Renal pelvis (tissue), 4 donors: ENCODE results near the gene SUN2. TPM values are rescaled to one million over a fixed set of nuclear protein-coding genes. Genes with fewer than 3 reads are reported as not detected.

Source experiments
- DNase-seq: peaks from one replicate; pipeline ENCODE4 v3.0.0-alpha.2; 2013
- polyA plus RNA-seq, 3 donors: library from polyadenylated mRNA; unstranded; fragments of 120-200 nt; gene quantifications; one replicate each; pipeline ENCODE4 v1.2.1, GENCODE V29; 2013; ENCODE audit not compliant: insufficient read length in 3 of 3

SUN2 gene
- polyA plus RNA-seq, 3 donors: 62.8 to 89.9 (median 65.6) TPM

DNA sequence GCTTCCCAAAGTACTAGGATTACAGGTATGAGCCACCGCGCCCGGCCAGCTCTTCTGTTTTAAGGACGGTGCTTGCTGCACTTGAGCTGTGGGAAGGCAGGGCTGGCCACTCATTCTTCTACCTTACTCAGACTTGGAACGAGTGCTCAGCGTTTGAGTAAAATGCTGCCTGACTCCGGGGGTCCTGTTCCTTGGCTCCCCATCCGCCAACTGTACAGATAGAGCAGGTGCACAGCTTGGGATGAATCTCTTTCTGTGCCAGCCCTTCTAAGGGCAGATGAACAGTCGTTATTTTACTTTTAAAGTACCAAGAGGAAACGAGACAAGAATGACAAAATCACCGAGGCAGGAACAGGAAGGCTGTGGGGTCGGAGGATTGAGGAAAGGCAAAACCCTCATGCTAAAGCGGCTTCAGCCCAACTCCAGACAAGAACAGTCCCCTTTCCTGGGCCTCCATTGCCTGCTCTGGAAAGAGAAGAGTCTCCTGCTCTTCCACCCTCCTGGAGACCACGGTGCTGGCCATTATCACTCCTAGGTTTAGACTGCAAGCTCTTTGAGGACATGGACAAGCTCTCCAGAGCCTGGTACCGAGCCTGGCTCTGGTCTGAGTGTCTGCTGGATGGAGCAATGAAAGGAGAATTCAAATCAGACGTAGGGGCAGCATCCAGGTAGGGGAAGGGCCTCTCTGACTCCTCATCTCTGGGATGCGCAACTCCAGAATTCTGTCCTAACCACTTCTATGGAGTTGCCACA lies 1.1 kb upstream of the SUN2 start:
- no peak for DNase-seq

DNA sequence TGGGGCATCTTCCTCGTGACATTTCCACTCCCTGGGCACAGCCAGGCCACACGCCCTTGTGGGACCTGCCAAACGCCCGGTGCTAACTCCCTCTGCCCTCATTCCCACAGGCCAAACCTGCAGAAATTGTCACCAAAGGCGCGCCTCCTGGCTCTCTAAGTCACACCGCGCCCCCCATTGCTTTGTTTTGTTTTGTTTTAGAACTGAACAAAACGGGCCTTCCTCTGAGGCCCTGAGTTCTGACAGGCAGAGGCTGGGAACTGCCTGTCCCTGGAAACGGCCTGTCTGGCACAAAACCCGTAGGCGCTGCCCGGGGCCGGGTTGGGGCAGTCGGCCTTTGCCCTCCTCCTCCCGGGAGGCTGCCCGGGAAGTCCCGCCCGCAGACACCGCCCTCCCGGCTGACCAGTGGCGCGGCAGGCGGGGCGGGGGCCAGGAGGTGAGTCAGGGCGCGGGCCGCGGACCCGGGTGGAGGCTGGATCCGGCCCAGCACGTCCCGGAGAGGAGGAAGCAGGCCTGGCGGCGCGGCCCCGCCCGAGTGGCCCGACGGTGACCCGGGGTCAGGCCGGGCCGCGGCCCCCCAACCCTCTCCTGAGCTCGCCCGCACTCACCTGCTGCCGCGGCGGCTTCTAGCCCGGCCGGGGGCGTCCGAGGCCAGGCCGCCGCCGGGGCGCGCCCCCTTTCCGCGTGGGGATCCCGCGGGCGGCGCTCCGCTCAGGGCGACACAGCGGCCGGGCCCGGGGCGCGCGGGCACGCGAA lies 465 bp downstream of the SUN2 start:
- DNase-seq: no peak

DNA sequence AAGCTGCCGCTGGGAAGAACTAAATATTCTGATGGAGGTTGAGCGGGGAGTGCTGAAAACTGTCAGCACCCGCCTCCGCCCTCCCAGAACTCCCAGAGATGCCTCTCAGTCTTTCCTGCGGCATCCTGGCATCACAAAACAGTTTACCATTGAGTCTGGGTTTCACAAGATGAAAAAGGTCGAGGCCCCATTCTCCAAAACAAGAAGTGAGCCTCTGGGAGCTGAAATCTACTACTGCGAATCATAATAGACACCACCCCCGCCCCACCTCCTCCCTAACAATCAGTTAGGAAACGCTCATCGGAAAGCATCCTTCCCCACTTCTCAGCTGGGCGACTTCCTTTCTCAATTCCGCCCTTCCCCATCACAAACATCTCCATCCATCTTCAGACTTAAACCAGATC lies 1.0 kb downstream of the SUN2 start:
- no peak for DNase-seq

DNA sequence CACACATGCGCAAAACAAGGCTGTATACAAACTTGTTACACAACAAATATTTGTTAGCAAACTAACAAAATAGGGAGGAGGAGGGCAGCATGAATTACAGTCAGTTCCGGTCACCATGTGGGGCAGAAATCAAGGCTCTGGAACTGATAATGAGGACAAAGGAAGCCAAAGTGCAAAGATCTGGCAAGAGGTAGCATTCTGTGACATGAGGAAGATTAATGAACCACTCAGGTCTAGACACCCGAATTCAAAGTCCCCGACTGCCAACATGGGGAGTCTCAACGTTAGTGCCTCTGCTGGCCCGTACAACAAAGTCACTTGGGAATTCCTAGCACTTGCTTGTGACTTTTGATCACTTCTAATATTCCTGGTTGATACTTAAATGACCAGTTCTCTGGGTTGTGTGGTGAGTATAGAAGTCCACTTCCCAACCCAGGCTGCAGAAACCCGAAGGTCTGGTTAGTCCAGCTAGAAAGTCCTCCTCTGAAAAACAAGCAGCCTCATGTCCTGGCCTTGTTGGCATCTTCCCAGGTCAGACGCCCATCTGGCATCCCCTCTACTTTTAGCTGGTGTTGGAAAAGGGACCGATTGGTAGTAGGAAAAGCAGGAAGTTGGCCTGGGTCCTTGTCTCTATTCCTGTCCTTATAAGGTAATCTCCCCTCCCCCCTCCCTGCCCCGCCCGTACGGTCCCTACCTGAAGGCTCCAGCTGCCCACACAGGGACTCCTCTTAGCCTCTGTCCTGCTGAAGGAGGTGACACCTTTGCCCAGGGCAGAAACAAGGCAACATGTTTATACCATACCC lies 1.6 kb downstream of the SUN2 start:
- DNase-seq: no peak

DNA sequence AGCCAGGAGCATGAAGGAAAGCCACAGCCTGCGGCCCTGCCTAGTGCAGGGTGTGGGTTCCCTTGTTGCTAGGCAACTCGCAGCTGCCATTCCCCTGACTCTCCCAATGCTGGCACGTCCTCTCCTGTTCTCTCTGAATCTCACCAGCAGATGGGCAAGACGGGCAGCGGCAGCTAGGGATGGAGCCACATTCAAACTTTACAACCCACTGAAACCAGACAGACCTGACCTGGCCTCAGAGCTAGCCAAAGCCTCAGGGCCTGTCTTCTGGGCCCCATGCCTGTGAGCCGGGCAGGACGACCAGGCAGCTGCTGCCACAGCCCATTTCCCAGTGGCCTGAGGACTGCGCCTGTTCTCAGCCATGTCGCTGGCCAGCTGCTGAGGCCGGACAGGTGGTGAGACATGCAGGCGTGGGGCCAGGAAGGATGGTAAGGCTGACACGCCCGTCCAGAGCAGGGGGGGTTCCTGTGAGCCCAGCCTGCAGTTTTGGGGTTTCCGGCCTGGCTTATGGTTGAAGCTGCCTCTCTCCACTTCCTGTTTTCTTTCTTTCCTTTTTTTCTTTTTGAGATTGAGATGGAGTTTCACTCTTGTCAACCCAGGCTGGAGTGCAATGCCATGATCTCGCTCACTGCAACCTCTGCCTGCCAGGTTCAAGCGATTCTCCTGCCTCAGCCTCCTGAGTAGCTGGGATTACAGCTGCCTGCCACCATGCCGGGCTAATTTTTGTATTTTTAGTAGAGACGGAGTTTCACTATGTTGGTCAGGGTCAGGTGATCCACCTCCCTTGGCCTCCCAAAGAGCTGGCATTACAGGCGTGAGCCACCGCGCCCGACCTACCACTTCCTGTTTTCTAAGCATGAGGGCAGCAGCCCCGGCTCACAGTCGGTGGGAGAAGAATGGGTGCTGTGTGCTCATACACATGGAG lies 4.1 kb downstream of the SUN2 start:
- DNase-seq: no peak

DNA sequence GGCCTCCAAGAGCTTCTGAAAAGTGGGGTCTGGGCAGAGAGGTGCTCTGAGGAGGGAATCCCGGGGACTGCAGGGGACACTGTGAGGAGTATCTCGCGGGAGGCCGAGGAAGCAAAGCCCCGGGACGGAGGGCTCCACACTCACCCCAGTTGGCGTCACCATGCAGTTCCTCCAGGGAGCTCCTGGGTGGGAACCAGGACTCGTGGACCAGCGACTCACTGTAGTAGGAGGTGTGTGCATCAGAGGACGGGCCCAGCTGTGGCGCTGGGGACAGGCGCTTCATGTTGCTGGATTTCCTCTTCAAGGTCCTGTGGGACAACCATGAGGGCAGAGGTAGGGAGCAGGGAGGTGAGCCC lies 4.8 kb downstream of the SUN2 start:
- no peak for DNase-seq

DNA sequence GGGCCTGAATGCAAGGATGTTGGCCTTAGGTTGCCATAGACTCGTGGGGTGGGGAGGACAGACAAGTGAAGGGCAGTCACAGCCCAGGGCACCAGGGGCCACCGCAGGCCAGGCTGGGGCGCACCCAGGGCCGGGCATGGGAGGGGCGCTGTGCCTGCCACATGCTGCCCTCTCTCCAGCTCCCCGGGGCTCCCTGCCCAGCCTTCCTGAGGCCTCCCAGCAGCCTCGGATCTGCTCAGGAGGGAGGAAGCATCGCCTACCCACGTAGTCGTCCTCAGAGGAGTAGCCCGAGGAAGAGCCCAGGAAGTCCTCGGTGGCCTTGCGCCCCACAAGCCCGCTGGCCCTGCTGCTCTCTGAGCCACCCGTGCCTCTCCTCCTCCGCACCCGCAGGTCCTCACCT lies 5.2 kb downstream of the SUN2 start:
- no peak for DNase-seq

- DNase-seq: no peak
Observed at GRCh38 chr22:38750104-38750503, 5.7 kb downstream of the SUN2 start.

DNA sequence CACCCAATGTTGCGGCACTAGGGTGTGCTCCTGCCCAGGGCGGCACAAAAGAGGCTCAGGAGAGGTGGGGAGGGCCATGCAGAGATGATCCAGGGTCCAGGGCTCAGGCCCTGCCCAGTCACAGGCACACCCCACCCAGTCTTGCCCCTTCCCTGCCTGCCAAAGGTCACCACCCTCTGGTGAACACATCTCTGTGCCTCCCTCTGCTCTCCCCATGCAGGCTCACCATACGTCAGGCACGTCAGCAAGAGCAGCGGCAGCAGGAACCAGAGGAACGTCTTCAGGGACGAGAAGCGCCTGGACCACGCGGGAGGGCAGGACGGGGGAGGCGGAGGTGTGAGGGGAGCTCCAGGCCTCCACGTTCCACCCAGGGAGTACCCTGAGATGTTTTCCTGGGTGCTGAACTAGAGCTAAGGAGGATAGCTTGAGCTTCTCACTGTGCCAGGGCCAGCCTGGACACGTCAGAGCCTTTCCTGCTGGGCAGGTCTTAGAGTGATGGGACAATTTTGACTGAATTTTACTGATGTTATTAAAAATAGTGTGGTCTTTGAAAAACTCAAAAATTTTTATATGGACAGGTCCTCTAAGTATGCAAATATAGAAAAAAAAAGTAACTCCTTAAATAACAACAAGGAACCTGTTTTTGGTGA lies 7.2 kb downstream of the SUN2 start:
- DNase-seq: no peak

- no peak for DNase-seq
Observed at GRCh38 chr22:38745676-38746460, 9.9 kb downstream of the SUN2 start.

- no peak for DNase-seq
Observed at GRCh38 chr22:38744981-38745380, 10.8 kb downstream of the SUN2 start.

- DNase-seq: no peak
Observed at GRCh38 chr22:38742176-38742942, 13.4 kb downstream of the SUN2 start.

DNA sequence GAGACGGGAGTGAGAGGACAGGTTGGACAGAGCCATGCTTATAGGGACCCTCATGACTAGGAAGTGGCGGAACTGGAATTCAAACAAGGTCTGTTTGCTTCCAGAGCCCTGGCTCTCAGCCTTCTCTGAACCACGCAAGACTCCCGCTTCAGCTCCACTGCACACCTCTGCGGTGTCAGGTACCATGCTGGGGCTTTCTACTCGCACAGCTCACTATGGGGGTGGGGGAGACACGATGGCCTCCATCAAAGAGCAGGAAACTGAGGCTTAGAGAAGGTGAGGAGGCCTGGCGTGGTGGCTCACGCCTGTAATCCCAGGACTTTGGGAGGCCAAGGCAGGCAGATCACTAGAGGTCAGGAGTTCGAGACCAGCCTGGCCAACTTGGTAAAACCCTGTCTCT lies 14.2 kb downstream of the SUN2 start:
- DNase-seq: no peak

- DNase-seq: no peak
Observed at GRCh38 chr22:38741166-38741565, 14.6 kb downstream of the SUN2 start.

DNA sequence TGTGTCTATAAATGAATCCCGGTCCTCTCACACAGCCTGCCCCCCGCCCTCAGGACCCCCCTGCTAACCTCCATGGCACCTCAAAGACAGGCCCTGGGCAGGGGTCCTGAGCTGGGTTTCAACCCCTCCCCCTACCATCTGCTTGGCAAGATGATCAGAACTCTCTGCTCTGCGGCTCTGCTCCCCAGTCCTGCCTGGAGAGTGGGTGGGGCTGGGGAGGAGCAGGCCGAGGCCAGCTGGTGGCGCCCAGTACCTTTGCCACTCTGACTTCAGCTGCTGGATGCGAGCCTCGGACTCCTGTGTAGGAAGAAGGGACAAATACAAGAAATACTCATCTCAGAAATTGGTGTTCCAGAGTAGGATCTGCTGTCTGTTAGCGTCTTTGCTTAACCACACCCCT lies 15.0 kb downstream of the SUN2 start:
- DNase-seq: no peak

GRCh38 chr22:38740116-38740723 lies 15.6 kb downstream of the SUN2 start:
- no peak for DNase-seq

DNA sequence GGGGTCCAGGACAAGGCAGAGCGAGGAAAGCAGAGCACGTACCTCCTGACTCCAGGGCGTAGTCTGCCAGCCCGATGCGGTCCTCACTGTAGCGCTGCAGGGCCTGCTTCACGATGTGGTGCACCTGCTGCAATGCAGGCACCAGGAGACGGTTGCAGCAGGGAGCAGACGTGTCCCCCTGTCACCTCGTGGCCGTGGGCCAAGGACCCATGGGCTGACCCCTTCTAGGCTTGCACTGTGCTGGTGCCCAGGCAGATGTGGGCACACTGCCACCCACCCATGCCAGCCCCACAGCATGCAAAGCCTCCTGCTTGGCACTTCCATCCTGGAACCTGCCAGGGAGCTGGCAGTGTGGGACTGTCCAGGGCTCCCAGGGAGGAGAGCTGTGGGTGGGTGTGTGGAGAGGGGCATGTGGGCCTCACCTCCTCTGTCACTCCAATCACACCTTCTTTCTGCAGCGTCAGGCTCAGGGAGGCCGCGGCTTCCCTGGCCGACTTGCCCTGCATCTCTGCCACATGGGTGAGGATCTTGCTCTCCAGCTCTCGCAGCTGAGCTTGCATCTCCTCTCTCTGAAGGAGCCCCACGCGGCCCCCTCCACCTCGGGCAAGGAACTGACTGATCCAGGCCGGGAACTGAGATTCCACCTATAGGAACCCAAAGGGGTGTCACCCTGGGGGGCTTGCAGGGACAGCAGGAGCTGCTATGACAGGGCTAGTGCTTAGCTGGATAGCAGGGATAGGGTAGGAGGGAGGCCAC lies 16.3 kb downstream of the SUN2 start:
- DNase-seq: no peak

DNA sequence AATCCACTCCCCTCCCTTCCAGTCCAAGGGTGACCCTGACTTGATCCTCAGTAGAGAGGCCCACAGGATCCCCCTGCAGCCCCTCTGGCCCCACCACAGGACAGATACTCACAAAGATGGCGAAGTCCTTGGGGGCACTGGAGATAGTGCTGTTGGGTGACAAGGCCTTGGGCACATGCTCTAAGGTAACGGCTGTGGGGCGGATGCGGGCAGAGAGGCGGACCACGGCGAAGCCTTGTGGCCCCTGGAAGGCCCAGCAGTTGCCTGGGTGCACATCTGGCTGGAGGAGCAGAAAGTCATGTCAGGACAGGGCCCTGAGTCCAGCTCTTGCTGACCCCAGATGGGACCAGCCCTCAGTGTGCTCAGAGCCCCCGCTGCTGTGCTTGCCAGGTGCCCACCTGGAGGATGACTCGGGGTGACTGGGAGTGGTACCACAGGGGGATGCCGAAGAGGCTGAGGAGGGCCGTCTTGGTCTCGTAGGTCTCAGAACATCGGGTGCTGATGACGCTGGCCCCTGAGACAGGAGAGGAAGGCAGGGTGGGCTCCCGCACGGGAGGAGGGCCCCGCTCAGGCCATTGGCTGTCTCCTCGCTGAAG lies 17.2 kb downstream of the SUN2 start:
- DNase-seq: no peak
